ENCODE results near the gene KLHL12. TPM values are rescaled to one million over a fixed set of nuclear protein-coding genes. Genes with fewer than 3 reads are reported as not detected.
"Not testable (repeated sequence)": the region's sequence is repeated elsewhere in the genome, so short reads cannot be mapped to it uniquely, and the experiment has no call there.

KLHL12 gene
- polyA plus RNA-seq, 1 experiment: 22.7 TPM

DNA sequence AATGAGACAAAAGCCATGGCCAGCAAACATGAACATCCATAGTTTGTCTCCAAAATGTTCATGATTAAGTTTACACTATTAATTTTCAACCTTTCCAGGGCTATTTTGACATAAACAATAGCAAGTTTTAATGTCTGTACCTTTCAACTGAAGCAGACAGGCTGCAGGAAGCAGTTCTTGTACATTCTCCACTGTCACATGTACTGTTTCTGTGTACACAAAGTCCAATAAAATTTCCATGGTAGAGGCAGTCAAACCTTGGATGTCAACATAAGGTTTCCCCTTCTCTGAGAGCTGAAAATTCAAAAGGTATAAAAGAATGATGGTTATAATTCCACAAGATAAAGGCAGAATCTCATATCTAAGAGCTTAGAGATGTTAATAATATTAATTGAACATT is 7.4 kb downstream of the KLHL12 start:
- H3K4me3 ChIP-seq (ENCODE audit: low read depth, low read length): no peak overlapping the region
- TF ChIP-seq, protein P1, sequence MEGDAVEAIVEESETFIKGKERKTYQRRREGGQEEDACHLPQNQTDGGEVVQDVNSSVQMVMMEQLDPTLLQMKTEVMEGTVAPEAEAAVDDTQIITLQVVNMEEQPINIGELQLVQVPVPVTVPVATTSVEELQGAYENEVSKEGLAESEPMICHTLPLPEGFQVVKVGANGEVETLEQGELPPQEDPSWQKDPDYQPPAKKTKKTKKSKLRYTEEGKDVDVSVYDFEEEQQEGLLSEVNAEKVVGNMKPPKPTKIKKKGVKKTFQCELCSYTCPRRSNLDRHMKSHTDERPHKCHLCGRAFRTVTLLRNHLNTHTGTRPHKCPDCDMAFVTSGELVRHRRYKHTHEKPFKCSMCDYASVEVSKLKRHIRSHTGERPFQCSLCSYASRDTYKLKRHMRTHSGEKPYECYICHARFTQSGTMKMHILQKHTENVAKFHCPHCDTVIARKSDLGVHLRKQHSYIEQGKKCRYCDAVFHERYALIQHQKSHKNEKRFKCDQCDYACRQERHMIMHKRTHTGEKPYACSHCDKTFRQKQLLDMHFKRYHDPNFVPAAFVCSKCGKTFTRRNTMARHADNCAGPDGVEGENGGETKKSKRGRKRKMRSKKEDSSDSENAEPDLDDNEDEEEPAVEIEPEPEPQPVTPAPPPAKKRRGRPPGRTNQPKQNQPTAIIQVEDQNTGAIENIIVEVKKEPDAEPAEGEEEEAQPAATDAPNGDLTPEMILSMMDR (IDR thresholded peaks at IDR 0.05; ENCODE audit: insufficient read depth, low read depth, low read length): no peak
- CTCF ChIA-PET: interaction anchor here (1.4 kb wide), 1 partner anchor 79 kb away, joined by 4 read pairs; no protein-coding TSS in a partner anchor
- peaks cover 6% of the 10 kb centered on the region; the same call in 1 of the 2 replicates for H3K36me3 ChIP-seq (ENCODE audit: control insufficient read depth, insufficient read depth, low read length)
- POLR2A ChIA-PET: no interaction called here
- H3K27me3 ChIP-seq (ENCODE audit: control insufficient read depth, insufficient read depth, low read length): no peaks in the 10 kb centered on the region
- no peak for DNase-seq (ENCODE audit: low read depth)

DNA sequence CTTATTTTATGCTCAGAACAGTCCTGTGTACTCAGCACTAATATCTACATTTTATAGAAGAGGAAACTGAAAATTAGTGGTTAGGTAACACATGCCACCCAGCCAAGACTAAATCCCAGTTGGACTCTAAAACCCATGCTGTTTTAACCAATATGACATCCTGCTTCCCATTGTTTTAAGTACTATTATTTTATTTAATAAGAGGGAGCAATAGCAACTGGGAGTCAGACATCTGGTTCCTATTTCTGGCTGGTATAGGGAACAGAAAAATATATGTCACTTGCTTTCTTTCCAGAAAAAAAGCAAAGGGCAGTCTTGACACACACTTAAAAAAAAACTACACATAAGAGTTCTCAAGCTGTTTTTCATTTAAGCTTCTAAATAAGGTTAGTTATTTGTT is 11.9 kb downstream of the KLHL12 start:
- peaks cover 9% of the 10 kb centered on the region for H3K36me3 ChIP-seq (ENCODE audit: control insufficient read depth, insufficient read depth, low read length)
- H3K27me3 ChIP-seq (ENCODE audit: control insufficient read depth, insufficient read depth, low read length): no peaks in the 10 kb centered on the region
- no peak for DNase-seq (ENCODE audit: low read depth)
- ChIA-PET CTCF (no interaction called here), POLR2A (no interaction called here)
- TF ChIP-seq, protein P1 (IDR thresholded peaks at IDR 0.05; ENCODE audit: insufficient read depth, low read depth, low read length): no peak
- H3K4me3 ChIP-seq (ENCODE audit: low read depth, low read length): no peak overlapping the region

DNA sequence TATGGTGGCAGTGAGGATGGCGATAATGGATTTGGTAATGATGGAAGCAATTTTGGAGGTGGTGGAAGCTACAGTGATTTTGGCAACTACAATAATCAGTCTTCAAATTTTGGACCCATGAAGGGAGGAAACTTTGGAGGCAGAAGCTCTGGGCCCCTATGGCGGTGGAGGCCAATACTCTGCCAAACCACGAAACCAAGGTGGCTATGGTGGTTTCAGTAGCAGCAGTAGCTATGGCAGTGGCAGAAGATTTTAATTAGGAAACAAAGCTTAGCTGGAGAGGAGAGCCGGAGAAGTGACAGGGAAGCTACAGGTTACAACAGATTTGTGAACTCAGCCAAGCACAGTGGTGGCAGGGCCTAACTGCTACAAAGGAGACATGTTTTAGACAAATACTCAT is 14.6 kb downstream of the KLHL12 start:
- POLR2A ChIA-PET; H3K4me3 ChIP-seq (ENCODE audit: low read depth, low read length); DNase-seq (ENCODE audit: low read depth); H3K27me3 ChIP-seq (ENCODE audit: control insufficient read depth, insufficient read depth, low read length); H3K36me3 ChIP-seq (ENCODE audit: control insufficient read depth, insufficient read depth, low read length): not testable (repeated sequence)
- CTCF ChIA-PET: interaction anchor here (0.6 kb wide), 1 partner anchor 8 kb away, joined by 3 read pairs; no protein-coding TSS in a partner anchor

DNA sequence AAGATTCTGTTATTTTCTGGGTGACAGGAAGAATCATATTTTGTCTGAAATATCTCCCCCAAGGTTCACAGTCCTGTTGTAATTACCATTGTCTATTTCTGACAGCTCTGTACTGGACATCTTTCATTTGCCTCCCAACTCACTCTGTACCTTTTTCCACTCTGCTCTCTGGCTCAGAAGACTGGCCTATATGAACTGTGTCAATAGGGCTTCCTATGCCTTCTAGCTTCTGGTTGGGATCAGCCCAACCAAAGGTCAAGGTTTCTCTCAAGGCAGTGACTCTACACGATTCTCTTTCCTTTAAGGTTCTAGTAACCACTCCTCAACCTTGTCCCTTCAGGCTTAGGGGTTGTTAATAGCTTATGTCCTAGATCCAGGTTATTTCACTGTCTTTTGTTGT is 17.5 kb downstream of the KLHL12 start:
- no peaks in the 10 kb centered on the region for H3K27me3 ChIP-seq (ENCODE audit: control insufficient read depth, insufficient read depth, low read length)
- no peak for DNase-seq (ENCODE audit: low read depth)
- H3K4me3 ChIP-seq (ENCODE audit: low read depth, low read length): no peak overlapping the region
- ChIA-PET POLR2A (no interaction called here), CTCF (interaction anchor here (0.7 kb wide), 1 partner anchor 10 kb away, joined by 3 read pairs; no protein-coding TSS in a partner anchor)
- H3K36me3 ChIP-seq (ENCODE audit: control insufficient read depth, insufficient read depth, low read length): peaks cover 3% of the 10 kb centered on the region
- TF ChIP-seq, protein P1 (IDR thresholded peaks at IDR 0.05; ENCODE audit: insufficient read depth, low read depth, low read length): no peak

GRCh38 chr1:202908998-202909397 is 18.0 kb downstream of the KLHL12 start:
- no peak for DNase-seq (ENCODE audit: low read depth)
- POLR2A ChIA-PET: no interaction called here
- TF ChIP-seq, protein P1 (IDR thresholded peaks at IDR 0.05; ENCODE audit: insufficient read depth, low read depth, low read length): no peak
- no peak overlapping the region for H3K4me3 ChIP-seq (ENCODE audit: low read depth, low read length)
- H3K36me3 ChIP-seq (ENCODE audit: control insufficient read depth, insufficient read depth, low read length): peaks cover 3% of the 10 kb centered on the region
- H3K27me3 ChIP-seq (ENCODE audit: control insufficient read depth, insufficient read depth, low read length): no peaks in the 10 kb centered on the region
- CTCF ChIA-PET: no interaction called here

DNA sequence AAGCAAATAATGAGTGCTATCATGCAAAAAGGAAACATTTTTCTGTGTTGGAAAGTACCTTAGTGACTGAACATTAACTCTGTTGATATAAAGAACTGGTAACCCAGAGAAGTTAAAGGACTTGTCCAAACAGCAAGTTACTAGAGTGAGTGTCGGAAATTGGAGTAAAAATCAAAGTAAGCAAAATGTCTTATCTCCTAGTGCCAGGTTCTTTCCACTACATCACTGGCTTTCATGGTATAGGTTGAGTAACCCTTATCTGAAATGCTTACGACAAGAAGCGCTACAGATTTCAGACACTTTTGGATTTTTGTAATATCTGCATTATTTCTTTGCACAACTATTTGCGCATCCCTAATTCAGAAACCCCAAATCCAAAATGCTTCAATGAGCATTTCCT is 21.7 kb downstream of the KLHL12 start:
- H3K27me3 ChIP-seq (ENCODE audit: control insufficient read depth, insufficient read depth, low read length): no peaks in the 10 kb centered on the region
- ChIA-PET CTCF (no interaction called here), POLR2A (no interaction called here)
- no peak overlapping the region for H3K4me3 ChIP-seq (ENCODE audit: low read depth, low read length)
- TF ChIP-seq, protein P1 (IDR thresholded peaks at IDR 0.05; ENCODE audit: insufficient read depth, low read depth, low read length): no peak
- no peak for DNase-seq (ENCODE audit: low read depth)
- H3K36me3 ChIP-seq (ENCODE audit: control insufficient read depth, insufficient read depth, low read length): peaks cover 1% of the 10 kb centered on the region

GRCh38 chr1:202903808-202904207 is 23.2 kb downstream of the KLHL12 start:
- H3K36me3 ChIP-seq (ENCODE audit: control insufficient read depth, insufficient read depth, low read length); H3K27me3 ChIP-seq (ENCODE audit: control insufficient read depth, insufficient read depth, low read length); DNase-seq (ENCODE audit: low read depth); POLR2A ChIA-PET; H3K4me3 ChIP-seq (ENCODE audit: low read depth, low read length): not testable (repeated sequence)
- CTCF ChIA-PET: interaction anchor here (1.0 kb wide), 1 partner anchor 11 kb away, joined by 3 read pairs; no protein-coding TSS in a partner anchor
